Glomerular endothelial cell (primary cell): ENCODE results near the gene MYOZ1. TPM values are rescaled to one million over a fixed set of nuclear protein-coding genes. Genes with fewer than 3 reads are reported as not detected.
"Not testable (repeated sequence)": the region's sequence is repeated elsewhere in the genome, so short reads cannot be mapped to it uniquely, and the experiment has no call there.

Source experiments
- DNase-seq: peaks from one replicate; pipeline ENCODE4 v3.0.0-alpha.2; 2011; ENCODE audit warnings: low read depth, low spot score; ENCODE audit errors: extremely low read depth
- total RNA-seq: library from RNA; depleted of rRNA; stranded (reverse); fragments of >200 nt; gene quantifications from 2 replicates; pipeline ENCODE4 v1.2.3, GENCODE V29; 2015

MYOZ1 gene, protein sequence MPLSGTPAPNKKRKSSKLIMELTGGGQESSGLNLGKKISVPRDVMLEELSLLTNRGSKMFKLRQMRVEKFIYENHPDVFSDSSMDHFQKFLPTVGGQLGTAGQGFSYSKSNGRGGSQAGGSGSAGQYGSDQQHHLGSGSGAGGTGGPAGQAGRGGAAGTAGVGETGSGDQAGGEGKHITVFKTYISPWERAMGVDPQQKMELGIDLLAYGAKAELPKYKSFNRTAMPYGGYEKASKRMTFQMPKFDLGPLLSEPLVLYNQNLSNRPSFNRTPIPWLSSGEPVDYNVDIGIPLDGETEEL
- not detected in 2 replicates for total RNA-seq

DNA sequence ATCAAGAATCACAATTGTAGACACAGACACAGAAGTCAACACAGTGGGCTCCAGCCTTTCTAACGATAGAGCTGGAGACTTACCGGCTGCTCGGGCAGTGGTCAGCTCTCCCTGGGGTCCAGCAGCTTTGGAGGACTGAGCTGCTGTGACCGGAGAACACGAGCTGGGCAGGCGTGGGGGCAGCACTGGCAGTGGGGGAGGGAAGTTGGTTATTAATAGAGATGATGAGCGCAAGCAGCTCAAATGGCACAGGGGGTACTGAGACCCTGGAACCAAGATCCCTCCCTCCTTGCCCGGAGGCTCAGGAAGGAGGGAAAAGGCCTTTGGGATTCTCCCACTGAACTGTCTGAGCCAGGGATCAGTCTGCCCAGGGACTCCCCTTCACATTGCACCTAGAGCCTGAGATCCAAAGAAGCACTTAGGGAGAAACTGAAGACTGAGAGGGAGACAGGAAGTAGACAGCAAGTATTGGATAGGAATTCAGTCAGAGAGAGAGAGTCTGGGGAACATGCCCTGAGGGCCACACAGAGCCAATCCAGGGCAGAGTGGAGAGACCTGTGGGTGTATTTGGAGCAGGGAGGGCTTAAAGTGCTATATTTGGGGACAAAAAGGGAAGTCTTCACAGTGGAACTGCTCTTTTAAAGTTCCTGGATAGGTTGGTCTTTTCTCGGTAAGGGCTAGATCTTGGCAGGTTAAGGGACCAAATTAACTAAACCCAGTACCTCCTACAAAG is at the start of gene MYOZ1:
Gene MYOZ1 (minus strand): TSS at position 147 of the 733 bp plus-strand sequence. CDS start 1,457 bp downstream, outside the sequence.
- DNase-seq = no peak

DNA sequence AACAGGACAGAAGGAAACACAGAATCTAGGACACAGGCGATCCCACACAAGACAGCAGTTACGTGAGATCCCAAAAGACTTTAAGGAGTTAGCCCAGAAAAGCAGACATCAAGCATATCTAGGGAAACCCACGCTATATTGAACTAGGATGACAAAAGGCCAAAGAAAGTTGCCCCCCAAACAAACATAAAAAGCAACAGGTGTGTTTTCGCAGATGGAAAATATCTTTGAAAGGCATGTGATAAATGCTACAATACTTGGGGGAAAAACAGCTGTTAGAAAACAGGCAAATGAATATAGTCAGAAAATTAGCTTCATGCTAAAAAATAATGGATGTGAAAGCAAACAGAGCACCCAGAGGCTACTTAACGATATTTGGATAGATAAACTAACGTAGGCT is 49.5 kb upstream of the MYOZ1 start:
- not testable (repeated sequence) for DNase-seq

DNA sequence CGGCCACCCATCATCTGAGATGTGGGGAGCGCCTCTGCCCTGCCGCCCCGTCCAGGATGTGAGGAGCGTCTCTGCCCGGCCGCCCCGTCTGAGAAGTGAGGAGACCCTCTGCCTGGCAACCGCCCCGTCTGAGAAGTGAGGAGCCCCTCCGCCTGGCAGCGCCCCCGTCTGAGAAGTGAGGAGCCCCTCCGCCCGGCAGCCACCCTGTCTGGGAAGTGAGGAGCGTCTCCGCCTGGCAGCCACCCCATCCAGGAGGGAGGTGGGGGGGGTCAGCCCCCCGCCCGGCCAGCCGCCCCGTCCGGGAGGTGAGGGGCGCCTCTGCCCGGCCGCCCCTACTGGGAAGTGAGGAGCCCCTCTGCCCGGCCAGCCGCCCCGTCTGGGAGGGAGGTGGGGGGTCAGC is 48.3 kb upstream of the MYOZ1 start:
- DNase-seq = not testable (repeated sequence)

DNA sequence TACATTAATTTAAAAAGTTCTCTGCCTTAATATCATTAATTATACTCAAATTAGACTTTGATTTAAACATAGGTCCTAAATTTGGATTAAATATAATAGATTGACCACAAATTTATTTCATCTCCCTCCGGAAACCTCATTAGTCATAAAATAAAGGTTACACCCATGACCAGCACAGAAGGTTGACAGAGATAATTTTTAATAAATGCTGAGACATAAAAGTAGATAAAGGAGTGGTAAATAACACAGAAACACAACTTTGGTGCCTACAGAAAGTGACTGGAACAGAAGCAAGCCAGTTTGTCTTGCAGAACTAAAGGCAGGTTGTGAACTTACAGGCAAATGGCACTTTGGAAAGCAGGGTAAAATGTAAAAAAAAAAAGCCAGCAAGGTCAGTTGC is 46.4 kb upstream of the MYOZ1 start:
- DNase-seq = not testable (repeated sequence)

DNA sequence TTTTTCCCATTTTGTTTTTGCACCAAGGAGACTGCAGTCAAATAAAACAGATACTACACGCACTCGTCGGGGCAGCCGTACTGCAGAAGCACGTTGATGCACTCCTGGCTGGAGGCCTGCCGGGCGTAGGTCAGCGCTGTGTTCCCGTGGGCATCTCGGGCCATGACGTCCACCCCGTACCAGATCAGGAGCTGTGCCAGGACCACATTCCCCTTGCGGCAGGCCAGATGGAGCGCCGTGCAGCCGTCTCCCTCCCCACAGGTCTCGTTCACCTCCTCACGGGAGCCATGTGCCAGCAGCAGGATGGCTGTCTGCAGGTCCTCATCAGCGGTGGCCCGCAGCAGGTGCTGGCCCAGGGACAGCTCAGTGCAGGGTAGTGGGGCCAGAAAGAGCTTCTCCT is 33.3 kb upstream of the MYOZ1 start:
- not testable (repeated sequence) for DNase-seq

DNA sequence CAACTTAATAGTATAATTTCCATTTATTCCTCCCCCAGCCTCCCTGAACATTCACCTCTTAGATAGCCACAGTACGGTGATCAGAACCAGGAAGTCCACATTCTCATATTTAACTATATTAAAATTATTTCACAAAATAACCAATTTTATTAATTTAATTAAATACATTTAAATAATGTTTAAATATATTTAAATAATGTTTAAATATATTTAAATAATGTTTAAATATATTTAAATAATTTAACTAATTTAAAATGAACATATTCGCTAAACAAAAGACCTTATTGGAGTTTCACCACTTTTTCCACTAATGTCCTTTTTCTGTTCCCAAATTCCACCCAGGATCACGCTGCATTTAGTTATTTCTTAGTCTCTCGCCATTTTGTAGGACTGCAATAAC is 27.1 kb upstream of the MYOZ1 start:
- not testable (repeated sequence) for DNase-seq

DNA sequence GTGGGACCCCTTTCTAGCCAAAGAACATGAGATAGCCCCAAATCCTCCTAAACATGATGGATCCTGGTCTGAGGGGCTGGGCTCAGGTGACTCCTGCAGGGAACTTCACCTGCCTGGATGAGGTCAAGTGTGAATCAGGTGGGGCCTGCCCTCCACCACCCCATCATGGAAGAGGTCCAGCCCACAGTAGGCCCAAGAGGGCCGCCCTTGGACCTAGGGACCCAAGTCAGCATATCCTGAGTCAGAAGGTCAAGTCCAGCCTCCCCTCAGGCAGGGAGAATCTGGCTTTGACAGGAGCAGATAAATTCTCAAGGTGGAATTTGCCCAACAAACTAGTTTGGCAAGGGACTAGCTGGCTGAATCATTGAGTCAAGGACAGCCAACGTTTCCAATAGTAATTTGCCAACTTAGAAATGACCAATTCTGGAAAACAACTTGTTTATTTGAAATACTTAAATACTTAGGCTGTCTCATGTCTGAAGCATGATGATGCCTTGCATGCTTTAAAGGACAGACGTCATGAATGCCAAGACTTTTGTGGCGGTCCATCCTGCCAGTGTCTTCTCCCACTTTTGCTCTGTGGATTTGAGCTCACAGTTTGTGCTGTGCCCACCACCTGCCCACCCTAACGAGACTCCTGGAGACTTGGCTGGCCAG is 25.0 kb upstream of the MYOZ1 start:
- DNase-seq = not testable (repeated sequence)

DNA sequence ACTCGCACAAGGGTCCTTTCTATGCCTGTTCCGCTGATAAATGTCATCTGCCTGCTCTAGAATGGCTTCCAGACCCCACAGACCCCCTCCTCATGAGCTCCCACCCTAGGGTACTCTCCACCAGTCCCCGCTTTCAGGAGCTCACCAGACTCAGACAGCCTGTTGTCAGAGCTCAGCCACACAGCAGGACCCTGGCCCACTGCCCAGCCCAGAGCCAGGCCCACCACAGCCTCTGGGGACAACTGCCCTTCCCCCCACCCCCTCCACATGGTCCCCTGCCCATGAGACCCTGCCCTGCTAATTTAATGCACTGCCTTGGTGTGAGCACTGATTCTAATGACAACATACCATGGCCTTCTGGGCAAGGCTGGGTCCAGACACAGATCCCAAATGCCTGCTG is 24.3 kb upstream of the MYOZ1 start:
- DNase-seq = not testable (repeated sequence)

DNA sequence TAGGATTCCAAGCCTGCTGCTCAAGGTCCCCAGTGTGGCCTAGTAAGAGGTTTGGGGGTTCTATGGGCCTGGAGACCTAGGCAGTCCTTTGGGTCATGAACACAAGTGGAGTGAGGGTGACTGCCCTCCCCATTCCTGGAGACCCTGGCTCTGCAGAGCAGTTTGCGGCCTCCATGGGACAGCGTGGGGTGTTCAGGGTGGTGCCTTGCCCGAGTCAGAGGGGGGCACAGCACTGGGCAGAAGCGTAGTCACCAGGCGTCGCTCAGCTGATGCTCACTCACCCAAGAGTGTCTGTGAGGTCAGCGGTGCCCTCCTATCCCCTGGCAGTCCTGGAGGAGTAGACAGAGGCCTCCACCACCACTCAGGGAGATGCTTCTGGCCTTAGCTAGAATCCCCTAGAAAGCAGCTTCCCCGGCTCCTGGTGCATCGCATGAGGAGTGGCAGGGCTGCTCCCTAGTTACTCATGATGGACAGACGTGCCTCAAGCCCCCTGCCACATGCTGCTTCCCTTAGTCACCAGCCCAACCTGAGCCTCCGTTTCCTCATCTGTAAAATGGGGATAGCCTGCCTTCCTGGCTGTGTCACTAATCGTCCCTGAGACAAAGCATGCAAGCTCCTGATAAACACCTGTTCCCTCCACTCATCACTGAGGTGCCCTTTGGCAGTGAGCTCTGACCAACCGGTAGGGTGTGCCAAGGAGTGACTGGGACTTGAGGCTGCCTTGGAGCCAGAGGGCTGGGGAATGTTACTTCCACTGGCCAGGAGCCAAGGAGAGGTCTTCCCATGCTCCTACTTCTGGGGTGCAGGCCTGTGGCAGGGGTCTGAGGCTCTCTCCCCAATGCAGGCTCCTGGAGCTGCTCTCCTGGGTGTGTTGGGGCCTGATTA is 23.1 kb upstream of the MYOZ1 start:
- not testable (repeated sequence) for DNase-seq

DNA sequence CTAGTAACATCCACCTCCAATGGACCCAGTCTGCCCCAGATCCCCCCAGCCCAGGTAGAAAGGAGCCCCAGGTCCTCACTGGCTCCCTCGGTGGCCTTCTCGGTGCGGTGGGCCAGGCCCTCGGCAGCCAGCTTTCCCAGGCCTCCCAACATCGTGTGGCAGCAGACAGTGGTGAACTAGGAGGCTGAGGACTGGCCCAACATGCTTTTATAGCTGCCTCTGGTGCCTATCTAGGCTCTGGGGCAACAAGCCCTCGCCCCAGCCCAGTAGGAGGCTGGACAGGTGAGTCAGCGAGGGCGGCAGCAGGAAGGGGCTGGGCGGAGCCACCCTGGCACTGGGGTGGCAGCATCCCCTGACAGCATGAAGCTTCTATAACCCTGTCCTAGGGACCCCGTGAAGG is 22.3 kb upstream of the MYOZ1 start:
- not testable (repeated sequence) for DNase-seq

DNA sequence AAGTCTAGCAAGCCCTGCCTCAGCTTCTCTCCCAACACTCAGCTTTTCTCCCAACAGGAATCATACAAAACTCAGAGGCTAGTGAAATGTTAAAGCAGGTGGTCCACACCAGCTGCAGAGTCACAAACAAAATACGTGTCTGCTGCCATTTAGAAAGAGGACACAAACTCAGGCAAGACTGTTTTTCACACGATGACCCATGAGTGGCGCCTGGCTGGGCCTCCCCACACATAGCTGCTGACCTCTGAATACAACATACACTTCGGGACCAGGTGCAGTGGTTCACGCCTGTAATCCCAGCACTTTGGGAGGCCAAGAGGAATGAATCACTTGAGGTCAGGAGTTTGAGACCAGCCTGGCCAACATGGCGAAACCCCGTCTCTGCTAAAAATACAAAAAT is 21.4 kb upstream of the MYOZ1 start:
- DNase-seq = not testable (repeated sequence)

DNA sequence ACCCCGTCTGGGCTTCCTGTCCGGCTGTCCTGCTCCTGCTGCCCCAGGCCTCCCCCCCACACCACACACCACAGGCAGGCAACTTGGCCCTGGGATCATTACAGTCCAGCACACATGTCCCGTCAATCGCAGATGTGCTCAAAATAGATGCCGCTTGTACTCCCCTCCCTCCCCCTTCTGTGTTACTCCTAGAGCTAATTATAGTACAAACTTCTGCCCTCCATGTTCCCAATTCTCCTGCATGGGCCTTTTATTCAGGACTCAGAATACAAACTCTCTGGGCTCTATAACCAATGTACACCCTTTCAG is 14.7 kb upstream of the MYOZ1 start, which contains the start of gene SYNPO2L:
Gene SYNPO2L (minus strand): TSS at position 40 of the 309 bp plus-strand sequence. CDS start 107 bp downstream, outside the sequence.
- DNase-seq = no peak

DNA sequence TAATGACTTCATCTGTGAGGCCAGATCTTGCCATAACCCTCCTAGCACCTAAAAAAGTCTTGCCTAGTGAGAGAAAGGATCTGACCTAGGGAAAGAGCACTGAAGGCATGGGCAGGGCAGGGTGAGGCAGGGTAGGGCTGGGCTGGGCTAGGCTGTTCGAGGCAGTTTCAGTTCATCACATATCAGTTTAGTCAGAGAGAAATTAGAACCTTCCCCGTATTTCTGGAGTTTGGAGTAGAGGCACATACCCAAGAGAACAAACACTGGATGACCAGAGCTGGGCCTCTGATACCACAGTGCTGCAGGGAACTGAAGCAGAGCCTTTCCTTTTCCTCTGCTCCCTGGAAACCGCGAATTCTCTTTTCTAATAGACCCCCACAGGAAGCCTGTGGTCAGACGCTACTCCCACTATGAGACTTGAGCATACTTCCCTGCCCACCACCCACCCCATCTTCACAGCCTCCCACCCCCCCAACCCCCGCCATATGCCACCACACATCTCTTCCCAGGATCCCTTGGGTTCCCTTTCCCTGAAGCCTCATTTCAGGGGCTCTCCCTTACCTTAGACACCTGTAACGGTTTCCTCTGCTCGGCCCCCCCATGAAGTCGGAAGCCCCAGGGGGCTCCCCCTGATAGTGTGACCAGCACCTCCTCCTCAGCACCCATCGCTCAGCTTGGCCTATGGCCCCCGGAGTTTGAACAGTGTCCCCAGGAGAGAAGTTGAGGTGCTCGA is 14.1 kb upstream of the MYOZ1 start:
- no peak for DNase-seq

DNA sequence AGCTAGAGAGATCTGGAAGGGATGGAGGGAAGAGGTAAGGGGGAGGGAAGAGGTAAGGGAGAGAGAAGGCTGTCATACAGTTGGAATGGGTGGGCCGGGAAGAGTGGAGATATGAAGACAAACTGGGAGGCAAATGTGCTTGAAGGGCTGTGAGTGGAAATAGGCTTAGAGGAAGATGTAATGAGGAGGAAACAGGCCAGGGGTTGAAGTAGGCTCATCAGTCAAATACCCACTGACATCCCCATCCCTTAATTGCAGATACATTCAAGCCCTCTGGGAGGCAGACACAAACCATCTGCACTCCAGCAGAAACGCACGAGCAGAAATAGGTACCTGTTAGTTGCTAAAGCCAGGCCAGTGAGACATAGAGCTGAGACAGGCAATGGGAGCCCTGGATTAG is 12.4 kb upstream of the MYOZ1 start:
- no peak for DNase-seq

DNA sequence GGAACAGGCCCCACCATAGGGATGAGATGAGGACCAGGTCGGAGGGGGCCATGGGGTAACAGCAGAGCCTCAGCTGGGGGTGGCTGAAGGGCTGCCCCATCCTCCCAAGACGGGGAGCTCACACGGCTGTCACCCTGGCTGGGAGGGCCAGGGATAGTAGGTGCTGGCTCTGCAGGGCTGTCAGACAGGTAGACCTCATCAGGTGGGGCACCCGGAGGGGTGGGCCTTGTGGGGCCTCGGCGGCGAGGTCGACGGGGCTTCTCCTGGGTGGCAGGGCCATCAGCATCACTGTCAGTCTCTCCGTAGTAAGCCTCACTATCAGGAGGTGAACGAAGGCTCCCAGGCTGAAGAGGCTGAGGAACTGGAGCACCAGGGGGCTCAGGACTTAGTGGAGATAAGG is 11.9 kb upstream of the MYOZ1 start:
- no peak for DNase-seq

DNA sequence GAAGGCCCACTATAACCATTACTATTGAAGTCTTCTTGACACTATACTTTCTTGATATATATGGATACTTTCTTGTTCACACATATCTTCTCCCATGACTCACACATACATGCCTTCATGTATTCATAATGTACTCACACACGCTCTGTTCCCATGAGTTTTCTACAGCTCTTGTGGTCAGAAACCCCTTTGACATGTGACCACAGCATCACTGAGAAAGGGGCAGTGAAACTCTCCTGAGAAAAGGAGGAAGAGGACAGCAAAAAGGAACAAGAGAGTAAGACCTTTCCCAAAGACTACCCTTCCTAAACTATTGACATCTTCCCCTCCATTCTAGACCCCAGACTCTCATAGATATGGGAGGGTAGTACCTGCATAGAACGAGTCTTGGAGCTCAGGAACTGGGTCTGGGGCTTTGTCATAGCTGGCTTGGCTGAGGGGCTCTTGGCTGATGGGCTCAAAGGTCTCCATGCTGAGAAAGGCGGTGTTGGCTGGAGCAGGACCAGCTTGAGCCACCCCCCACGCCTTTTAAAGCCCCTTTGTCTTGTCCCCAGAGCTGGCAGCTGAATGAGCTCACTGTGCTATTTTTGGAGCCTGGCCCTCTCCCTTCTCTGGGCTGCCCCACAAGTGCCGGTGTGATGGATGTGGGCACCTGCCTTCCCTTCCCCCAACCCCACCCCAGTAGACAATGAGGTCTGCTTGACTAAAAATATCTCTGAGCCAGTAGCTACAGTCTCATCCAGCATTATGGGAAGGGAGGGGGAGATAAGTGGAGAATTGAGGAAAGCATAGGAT is 9.5 kb upstream of the MYOZ1 start:
- no peak for DNase-seq

DNA sequence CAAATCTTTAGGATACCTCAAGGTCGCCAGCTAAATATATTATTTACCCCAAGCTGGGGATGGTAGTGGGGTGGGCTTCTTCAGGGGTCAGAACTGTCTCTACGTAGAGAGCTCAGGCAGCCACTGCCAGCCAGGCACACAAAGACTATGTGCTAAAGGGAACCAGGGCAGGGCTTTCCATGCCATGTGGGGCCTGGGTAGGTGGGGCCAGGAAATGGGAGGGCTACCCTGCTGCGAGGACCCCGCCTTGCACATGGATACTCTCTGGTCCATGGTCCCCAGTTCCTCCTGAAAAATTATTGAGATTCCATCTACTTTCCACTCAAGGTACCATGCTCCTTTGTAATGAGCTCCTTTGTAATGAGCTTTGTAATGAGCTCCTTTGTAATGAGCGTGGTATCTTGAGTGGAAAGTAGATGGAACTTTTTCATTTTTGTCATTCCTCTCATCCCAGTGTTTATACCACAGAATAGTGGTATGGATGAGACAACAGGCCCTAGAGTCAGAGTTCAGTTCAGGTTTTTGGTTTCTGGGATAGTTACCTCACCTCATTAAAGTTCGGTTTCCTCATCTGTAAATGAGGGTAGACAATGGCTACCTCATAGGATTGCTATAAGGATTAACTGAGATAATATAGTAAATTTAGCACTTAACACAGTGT is 8.7 kb upstream of the MYOZ1 start:
- DNase-seq = no peak

DNA sequence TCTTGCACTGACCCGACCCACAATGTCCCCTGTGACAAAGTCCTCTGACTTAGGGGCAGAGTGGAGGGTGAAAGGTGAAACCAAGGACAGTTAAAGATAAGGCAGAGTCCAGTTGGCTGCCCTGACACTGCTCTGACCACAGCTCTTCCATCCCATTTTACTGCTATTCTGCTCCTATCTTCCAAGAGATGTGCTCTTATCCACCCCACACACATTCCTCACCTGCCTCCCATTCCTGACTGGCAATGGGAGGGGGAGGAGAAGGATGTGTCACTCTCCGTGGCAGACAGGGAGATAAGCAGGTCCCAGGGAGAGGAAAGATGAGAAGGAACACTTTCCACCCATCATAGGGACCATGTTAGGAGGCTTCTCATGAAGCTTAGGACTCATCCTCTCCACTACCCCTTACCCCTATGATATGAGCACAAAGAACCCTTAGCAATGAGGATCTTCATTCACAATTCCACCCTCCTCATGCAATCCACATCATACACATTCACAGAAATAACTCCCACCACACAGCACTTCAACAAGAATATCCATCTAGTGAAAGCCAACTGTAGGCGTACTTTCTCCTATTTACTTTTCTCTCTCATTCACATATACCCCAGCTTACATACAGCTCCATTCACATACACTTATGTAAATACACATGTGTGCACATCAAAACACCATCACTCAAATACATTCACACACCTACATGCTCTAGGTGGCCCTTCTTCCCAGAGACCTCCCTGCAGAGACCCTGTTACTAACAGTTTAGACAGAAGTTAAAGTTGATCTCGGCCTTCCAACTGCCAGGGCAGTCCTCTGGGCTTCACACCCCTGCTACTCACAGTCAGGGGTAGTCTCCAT is 7.9 kb upstream of the MYOZ1 start:
- no peak for DNase-seq
